SU-DHL-6 (cell line): ENCODE data around the gene AMTN.

ENCODE experiments used
- H2AFZ ChIP-seq: fragments of 200-600 bp; sonication (generic); 2 replicates; pipeline ENCODE4 v1.6.1; 2014; ENCODE audit warnings: low read depth, mild to moderate bottlenecking, moderate library complexity, mixed read lengths, antibody characterized with exemption, low read length; ENCODE audit not compliant: severe bottlenecking
- H3F3A ChIP-seq: fragments of 200-600 bp; shearing (Covaris generic); 2 replicates; pipeline ENCODE4 v1.6.0; 2016; ENCODE audit warnings: antibody characterized with exemption, mild to moderate bottlenecking; ENCODE audit not compliant: insufficient read depth
- H3K27ac ChIP-seq: fragments of 200-600 bp; sonication (generic); 2 replicates; pipeline ENCODE4 v1.5.1; 2016; ENCODE audit warnings: low read depth, mild to moderate bottlenecking, low read length, moderate library complexity, mixed read lengths
- H3K27me3 ChIP-seq: fragments of 200-600 bp; sonication (generic), shearing (Covaris generic); 2 replicates; pipeline ENCODE4 v1.6.0; 2014; ENCODE audit warnings: mild to moderate bottlenecking, low read length
- H3K36me3 ChIP-seq: fragments of 200-600 bp; sonication (generic); 2 replicates; pipeline ENCODE4 v1.6.1; 2014; ENCODE audit warnings: mild to moderate bottlenecking, low read length, mixed read lengths
- H3K4me2 ChIP-seq: fragments of 300-600, 200-600 bp; shearing (Covaris generic), sonication (generic); 2 replicates; pipeline ENCODE4 v1.6.0; 2014; ENCODE audit warnings: low read length, low read depth, mild to moderate bottlenecking; ENCODE audit not compliant: poor library complexity, severe bottlenecking
- H3K4me3 ChIP-seq: fragments of 200-600 bp; sonication (generic); 2 replicates; pipeline ENCODE4 v1.5.1; 2014; ENCODE audit warnings: antibody characterized with exemption, low read length, mild to moderate bottlenecking, mixed read lengths; ENCODE audit not compliant: insufficient read depth, poor library complexity, severe bottlenecking
- H3K79me2 ChIP-seq: fragments of 200-600 bp; sonication (generic); 2 replicates; pipeline ENCODE4 v1.6.1; 2014; ENCODE audit warnings: mild to moderate bottlenecking, low read length, moderate library complexity; ENCODE audit not compliant: insufficient read depth
- H3K9ac ChIP-seq: fragments of 200-600 bp; sonication (generic); 2 replicates; pipeline ENCODE4 v1.7.0; 2014; ENCODE audit warnings: mild to moderate bottlenecking, low read length
- H3K9me2 ChIP-seq: fragments of 200-600 bp; sonication (generic); replicated peaks from 2 replicates; pipeline ENCODE4 v1.6.1; 2014; ENCODE audit warnings: low read length; ENCODE audit not compliant: insufficient read depth
- H3K9me3 ChIP-seq: fragments of 200-600 bp; sonication (generic); 2 replicates; pipeline ENCODE4 v1.6.1; 2014; ENCODE audit warnings: low read length, mixed read lengths; ENCODE audit not compliant: insufficient read depth
- H4K20me1 ChIP-seq: fragments of 200-600 bp; sonication (generic); 2 replicates; pipeline ENCODE4 v1.6.1; 2014; ENCODE audit warnings: low read depth, mild to moderate bottlenecking, antibody characterized with exemption, low read length, moderate library complexity, mixed read lengths
- EZH2phosphoT487 ChIP-seq: fragments of 200-600 bp; sonication (generic), shearing (Covaris generic); conservative IDR thresholded peaks from 2 replicates; pipeline ENCODE4 v1.6.1; 2018; ENCODE audit warnings: mild to moderate bottlenecking, antibody characterized with exemption, low read length, moderate library complexity, mixed read lengths
- TF ChIP-seq, protein P1 (sequence below): fragments of 200-600 bp; sonication (generic); IDR thresholded peaks from one replicate; pipeline ENCODE4 v1.5.1; 2017; ENCODE audit warnings: antibody characterized with exemption, mild to moderate bottlenecking, low read length, moderate library complexity; ENCODE audit not compliant: insufficient read depth, poor library complexity, severe bottlenecking

AMTN gene

GRCh38 chr4:70577220-70577927 is 59.0 kb downstream of the AMTN start:
- Histone ChIP-seq H3K9me2 (no peaks in the 10 kb centered on the region), H3F3A (no peaks in the 10 kb centered on the region), H3K36me3 (no peaks in the 10 kb centered on the region), H3K79me2 (no peaks in the 10 kb centered on the region), H3K9ac (no peak overlapping the region), H3K4me2 (no peak overlapping the region), H4K20me1 (no peaks in the 10 kb centered on the region), H3K9me3 (no peaks in the 10 kb centered on the region), H2AFZ (no peak overlapping the region), H3K27ac (no peak overlapping the region), H3K4me3 (no peak overlapping the region), H3K27me3 (no peaks in the 10 kb centered on the region)
- TF ChIP-seq, protein P1, sequence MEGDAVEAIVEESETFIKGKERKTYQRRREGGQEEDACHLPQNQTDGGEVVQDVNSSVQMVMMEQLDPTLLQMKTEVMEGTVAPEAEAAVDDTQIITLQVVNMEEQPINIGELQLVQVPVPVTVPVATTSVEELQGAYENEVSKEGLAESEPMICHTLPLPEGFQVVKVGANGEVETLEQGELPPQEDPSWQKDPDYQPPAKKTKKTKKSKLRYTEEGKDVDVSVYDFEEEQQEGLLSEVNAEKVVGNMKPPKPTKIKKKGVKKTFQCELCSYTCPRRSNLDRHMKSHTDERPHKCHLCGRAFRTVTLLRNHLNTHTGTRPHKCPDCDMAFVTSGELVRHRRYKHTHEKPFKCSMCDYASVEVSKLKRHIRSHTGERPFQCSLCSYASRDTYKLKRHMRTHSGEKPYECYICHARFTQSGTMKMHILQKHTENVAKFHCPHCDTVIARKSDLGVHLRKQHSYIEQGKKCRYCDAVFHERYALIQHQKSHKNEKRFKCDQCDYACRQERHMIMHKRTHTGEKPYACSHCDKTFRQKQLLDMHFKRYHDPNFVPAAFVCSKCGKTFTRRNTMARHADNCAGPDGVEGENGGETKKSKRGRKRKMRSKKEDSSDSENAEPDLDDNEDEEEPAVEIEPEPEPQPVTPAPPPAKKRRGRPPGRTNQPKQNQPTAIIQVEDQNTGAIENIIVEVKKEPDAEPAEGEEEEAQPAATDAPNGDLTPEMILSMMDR = no peak
- no peak for TF ChIP-seq EZH2phosphoT487

DNA sequence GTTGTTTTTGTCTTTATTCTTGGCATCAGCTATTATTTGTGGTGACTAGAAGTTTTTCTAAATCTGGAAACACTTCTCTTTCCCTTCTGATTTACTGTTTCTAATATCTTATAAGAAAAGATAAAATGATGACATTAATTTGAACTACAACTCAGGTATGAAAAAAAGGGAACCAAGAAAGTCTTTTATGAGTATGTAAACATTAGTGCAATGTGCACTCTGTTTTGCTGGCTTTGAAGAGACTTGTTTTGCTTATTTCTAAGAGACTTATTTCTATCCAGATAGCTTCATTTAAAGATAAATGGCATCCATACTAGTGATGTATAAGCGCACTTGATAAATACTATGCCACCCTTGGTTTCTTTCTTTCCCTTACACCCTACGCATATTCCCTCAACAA is 63.6 kb downstream of the AMTN start:
- H3K9ac ChIP-seq = no peak overlapping the region
- no peaks in the 10 kb centered on the region for H3K27me3 ChIP-seq
- no peaks in the 10 kb centered on the region for H3K9me3 ChIP-seq
- H3K4me3 ChIP-seq = no peak overlapping the region
- no peak for TF ChIP-seq EZH2phosphoT487
- TF ChIP-seq, protein P1 = no peak
- no peaks in the 10 kb centered on the region for H4K20me1 ChIP-seq
- H3K79me2 ChIP-seq = no peaks in the 10 kb centered on the region
- no peak overlapping the region for H3K27ac ChIP-seq
- no peak overlapping the region for H3K4me2 ChIP-seq
- H2AFZ ChIP-seq = no peak overlapping the region
- no peaks in the 10 kb centered on the region for H3K36me3 ChIP-seq
- no peaks in the 10 kb centered on the region for H3F3A ChIP-seq
- no peaks in the 10 kb centered on the region for H3K9me2 ChIP-seq
